K562 (cell line): ENCODE results near the gene LIPH. TPM values are rescaled to one million over a fixed set of nuclear protein-coding genes. Genes with fewer than 3 reads are reported as not detected.

Experiments
- BCL6 ChIP-seq: fragments of 250-450 bp; sonication (Bioruptor Pico); IDR thresholded peaks from 2 replicates; pipeline ENCODE4 v1.4.0; 2020
- BRD4 ChIP-seq: fragments of 200-600 bp; sonication (generic); IDR thresholded peaks from 2 replicates; pipeline ENCODE4 v1.6.1; 2017; ENCODE audit warnings: inconsistent platforms
- FOXA1 ChIP-seq: fragments of 450-650 bp; IDR thresholded peaks from 2 replicates; pipeline ENCODE4 v1.6.1; 2016; ENCODE audit warnings: mild to moderate bottlenecking, borderline replicate concordance
- HNRNPLL ChIP-seq: fragments of 200-400 bp; formaldehyde crosslinking; IDR thresholded peaks from 2 replicates; pipeline ENCODE4 v1.6.1; 2017; ENCODE audit warnings: low read length, low read depth, mild to moderate bottlenecking; ENCODE audit not compliant: poor library complexity, severe bottlenecking
- KAT7 ChIP-seq: sonication (generic); formaldehyde crosslinking; IDR thresholded peaks from 2 replicates; pipeline ENCODE4 v1.8.0; 2022; ENCODE audit warnings: missing genetic modification reagents, mild to moderate bottlenecking, borderline replicate concordance
- MIER1 ChIP-seq: fragments of 450-650 bp; IDR thresholded peaks from 2 replicates; pipeline ENCODE4 v1.6.1; 2016; ENCODE audit warnings: antibody characterized with exemption, mild to moderate bottlenecking, low read depth
- NONO ChIP-seq, 2 experiments: fragments of 200-400 bp in 1 of 2; fragments of 450-650 bp in 1 of 2; formaldehyde crosslinking in 1 of 2; IDR thresholded peaks; 2 replicates each; pipeline ENCODE4 v1.6.1; 2017; ENCODE audit warnings: low read depth in 2 of 2, mild to moderate bottlenecking in 2 of 2, moderate library complexity in 2 of 2, low read length in 1 of 2
- RNF2 ChIP-seq: sonication (generic); IDR thresholded peaks from 2 replicates; pipeline ENCODE4 v1.6.1; 2016
- STAG1 ChIP-seq: sonication (generic); formaldehyde crosslinking; IDR thresholded peaks from 2 replicates; pipeline ENCODE4 v1.5.0; 2020; ENCODE audit warnings: missing genetic modification reagents, borderline replicate concordance
- TAL1 ChIP-seq: fragments of 450-650 bp; IDR thresholded peaks from 2 replicates; pipeline ENCODE4 v1.6.1; 2016; ENCODE audit warnings: mild to moderate bottlenecking
- TBP ChIP-seq: optimal IDR thresholded peaks from 2 replicates; pipeline ENCODE3; 2011; ENCODE audit warnings: low read depth, low read length, improper control_type of control experiment
- XRCC5 ChIP-seq: fragments of 200-400 bp; formaldehyde crosslinking; IDR thresholded peaks from 2 replicates; pipeline ENCODE4 v1.6.1; 2017; ENCODE audit warnings: low read depth, mild to moderate bottlenecking, low read length
- ZNF324 ChIP-seq: fragments of 250-450 bp; sonication (Bioruptor Pico); IDR thresholded peaks from 2 replicates; pipeline ENCODE4 v1.4.0; 2020; ENCODE audit warnings: mild to moderate bottlenecking
- polyA plus RNA-seq, 8 experiments: library from polyadenylated mRNA; depleted of rRNA in 4 of 8; stranded (reverse) in 5 of 8; unstranded in 3 of 8; fragments of >200 nt; fragmentation: Nextera tagmentation in 2 of 8; fragmentation: Illumina TruSeq in 1 of 8; extraction: Ambion mirVana in 2 of 8; extraction: Trizol in 1 of 8; gene quantifications; 2 replicates each; pipeline versions ENCODE4 v1.2.1 to v1.2.3, GENCODE V29; 2011 to 2014; ENCODE audit warnings: inconsistent platforms in 1 of 8, missing spikeins in 1 of 8
- total RNA-seq, 7 experiments: library from RNA; depleted of rRNA in 6 of 7; stranded (reverse); fragments of >200 nt in 6 of 7; fragmentation: Illumina TruSeq in 2 of 7; extraction: Trizol in 2 of 7; gene quantifications; 2 replicates each; pipeline versions ENCODE4 v1.2.1 to v1.2.3, GENCODE V29; 2011 to 2021; ENCODE audit warnings: low replicate concordance in 1 of 7
- TF ChIP-seq, protein P1 (sequence below), 2 experiments: fragments of 150-350 bp in 1 of 2; IDR thresholded peaks; 2 replicates each; pipeline ENCODE4 v1.6.1; 2012 to 2016; ENCODE audit warnings: low read depth in 2 of 2, low read length in 2 of 2, mild to moderate bottlenecking in 1 of 2, moderate library complexity in 1 of 2
- TF ChIP-seq, protein P2 (sequence below): fragments of 450-650 bp; IDR thresholded peaks from 2 replicates; pipeline ENCODE4 v1.6.1; 2016; ENCODE audit warnings: antibody characterized with exemption
- TF ChIP-seq, protein P3 (sequence below), 2 experiments: fragments of 200-800 bp in 1 of 2; sonication (Bioruptor generic) in 1 of 2; sonication (generic) in 1 of 2; formaldehyde crosslinking in 1 of 2; IDR thresholded peaks in 1 of 2; conservative IDR thresholded peaks in 1 of 2; 2 replicates each; pipeline versions ENCODE4 v1.5.0 to v1.6.1; 2016 to 2020; ENCODE audit warnings: missing compliant biosample characterization in 1 of 2, missing genetic modification characterization in 1 of 2, missing genetic modification reagents in 1 of 2
- TF ChIP-seq, protein P4 (sequence below): IDR thresholded peaks from 3 replicates; pipeline ENCODE4 v1.6.1; 2011; ENCODE audit warnings: borderline replicate concordance, mild to moderate bottlenecking, moderate library complexity; ENCODE audit not compliant: insufficient read length; ENCODE audit errors: extremely low read depth
- TF ChIP-seq, protein P5 (sequence below): sonication (generic); formaldehyde crosslinking; IDR thresholded peaks from 2 replicates; pipeline ENCODE4 v1.8.0; 2023; ENCODE audit warnings: mild to moderate bottlenecking, missing genetic modification reagents

The LIPH gene
- total and polyA plus RNA-seq, 9 of the 15 experiments (the other 6 are each of a cell fraction or from before 2014, with no cell fraction given): 0.73 to 1.8 (median 1.3) TPM

DNA sequence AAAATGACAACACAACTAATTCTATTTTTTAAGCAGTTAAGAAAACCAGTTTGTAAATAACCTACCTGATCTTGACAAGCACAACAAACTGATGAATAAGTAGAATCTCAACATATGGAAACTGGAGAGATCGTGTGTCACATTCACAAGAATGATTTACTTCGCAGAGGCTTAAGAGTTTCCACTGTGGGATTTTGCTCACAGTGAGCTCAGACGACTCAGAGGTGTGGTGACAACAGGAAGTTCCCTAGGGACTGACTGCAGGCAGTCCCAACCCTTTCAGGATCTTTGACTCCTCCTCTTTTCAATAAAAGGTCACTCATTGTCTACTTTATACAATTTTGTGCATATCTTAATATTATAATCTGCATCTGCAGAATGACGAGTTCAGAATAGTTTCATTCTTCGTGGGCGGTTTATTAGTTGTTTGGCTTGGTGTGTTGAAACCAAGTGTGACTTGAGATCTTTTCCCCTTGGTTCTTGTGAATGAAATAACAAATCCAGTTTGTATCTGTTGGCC is at the start of gene LIPH (continued):
- TF ChIP-seq, protein P1, sequence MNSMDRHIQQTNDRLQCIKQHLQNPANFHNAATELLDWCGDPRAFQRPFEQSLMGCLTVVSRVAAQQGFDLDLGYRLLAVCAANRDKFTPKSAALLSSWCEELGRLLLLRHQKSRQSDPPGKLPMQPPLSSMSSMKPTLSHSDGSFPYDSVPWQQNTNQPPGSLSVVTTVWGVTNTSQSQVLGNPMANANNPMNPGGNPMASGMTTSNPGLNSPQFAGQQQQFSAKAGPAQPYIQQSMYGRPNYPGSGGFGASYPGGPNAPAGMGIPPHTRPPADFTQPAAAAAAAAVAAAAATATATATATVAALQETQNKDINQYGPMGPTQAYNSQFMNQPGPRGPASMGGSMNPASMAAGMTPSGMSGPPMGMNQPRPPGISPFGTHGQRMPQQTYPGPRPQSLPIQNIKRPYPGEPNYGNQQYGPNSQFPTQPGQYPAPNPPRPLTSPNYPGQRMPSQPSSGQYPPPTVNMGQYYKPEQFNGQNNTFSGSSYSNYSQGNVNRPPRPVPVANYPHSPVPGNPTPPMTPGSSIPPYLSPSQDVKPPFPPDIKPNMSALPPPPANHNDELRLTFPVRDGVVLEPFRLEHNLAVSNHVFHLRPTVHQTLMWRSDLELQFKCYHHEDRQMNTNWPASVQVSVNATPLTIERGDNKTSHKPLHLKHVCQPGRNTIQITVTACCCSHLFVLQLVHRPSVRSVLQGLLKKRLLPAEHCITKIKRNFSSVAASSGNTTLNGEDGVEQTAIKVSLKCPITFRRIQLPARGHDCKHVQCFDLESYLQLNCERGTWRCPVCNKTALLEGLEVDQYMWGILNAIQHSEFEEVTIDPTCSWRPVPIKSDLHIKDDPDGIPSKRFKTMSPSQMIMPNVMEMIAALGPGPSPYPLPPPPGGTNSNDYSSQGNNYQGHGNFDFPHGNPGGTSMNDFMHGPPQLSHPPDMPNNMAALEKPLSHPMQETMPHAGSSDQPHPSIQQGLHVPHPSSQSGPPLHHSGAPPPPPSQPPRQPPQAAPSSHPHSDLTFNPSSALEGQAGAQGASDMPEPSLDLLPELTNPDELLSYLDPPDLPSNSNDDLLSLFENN (IDR thresholded peaks at IDR 0.05; ENCODE audit: low read depth in 2 of 2, low read length in 2 of 2): no peak
- TF ChIP-seq TBP (no peak), FOXA1 (no peak), RNF2 (no peak), NONO (IDR thresholded peaks at IDR 0.05; ENCODE audit: low read depth in 2 of 2, low read length in 1 of 2) (no peak), STAG1 (CRISPR knock-in tag) (no peak), HNRNPLL (no peak), TAL1 (no peak), KAT7 (no peak), ZNF324 (CRISPR knock-in tag) (no peak), MIER1 (no peak), XRCC5 (no peak), BRD4 (no peak), BCL6 (CRISPR knock-in tag) (no peak)
- TF ChIP-seq, protein P2, sequence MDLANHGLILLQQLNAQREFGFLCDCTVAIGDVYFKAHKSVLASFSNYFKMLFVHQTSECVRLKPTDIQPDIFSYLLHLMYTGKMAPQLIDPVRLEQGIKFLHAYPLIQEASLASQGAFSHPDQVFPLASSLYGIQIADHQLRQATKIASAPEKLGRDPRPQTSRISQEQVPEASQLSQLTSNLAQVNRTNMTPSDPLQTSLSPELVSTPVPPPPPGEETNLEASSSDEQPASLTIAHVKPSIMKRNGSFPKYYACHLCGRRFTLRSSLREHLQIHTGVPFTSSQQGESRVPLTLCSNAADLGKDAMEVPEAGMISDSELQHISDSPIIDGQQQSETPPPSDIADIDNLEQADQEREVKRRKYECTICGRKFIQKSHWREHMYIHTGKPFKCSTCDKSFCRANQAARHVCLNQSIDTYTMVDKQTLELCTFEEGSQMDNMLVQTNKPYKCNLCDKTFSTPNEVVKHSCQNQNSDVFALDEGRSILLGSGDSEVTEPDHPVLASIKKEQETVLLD: no peak
- TF ChIP-seq, protein P3, sequence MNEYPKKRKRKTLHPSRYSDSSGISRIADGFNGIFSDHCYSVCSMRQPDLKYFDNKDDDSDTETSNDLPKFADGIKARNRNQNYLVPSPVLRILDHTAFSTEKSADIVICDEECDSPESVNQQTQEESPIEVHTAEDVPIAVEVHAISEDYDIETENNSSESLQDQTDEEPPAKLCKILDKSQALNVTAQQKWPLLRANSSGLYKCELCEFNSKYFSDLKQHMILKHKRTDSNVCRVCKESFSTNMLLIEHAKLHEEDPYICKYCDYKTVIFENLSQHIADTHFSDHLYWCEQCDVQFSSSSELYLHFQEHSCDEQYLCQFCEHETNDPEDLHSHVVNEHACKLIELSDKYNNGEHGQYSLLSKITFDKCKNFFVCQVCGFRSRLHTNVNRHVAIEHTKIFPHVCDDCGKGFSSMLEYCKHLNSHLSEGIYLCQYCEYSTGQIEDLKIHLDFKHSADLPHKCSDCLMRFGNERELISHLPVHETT (CRISPR knock-in tag; conservative IDR thresholded peaks at IDR 0.05 in 1 of 2, IDR thresholded peaks at IDR 0.05 in 1 of 2): no peak
- TF ChIP-seq, protein P4, sequence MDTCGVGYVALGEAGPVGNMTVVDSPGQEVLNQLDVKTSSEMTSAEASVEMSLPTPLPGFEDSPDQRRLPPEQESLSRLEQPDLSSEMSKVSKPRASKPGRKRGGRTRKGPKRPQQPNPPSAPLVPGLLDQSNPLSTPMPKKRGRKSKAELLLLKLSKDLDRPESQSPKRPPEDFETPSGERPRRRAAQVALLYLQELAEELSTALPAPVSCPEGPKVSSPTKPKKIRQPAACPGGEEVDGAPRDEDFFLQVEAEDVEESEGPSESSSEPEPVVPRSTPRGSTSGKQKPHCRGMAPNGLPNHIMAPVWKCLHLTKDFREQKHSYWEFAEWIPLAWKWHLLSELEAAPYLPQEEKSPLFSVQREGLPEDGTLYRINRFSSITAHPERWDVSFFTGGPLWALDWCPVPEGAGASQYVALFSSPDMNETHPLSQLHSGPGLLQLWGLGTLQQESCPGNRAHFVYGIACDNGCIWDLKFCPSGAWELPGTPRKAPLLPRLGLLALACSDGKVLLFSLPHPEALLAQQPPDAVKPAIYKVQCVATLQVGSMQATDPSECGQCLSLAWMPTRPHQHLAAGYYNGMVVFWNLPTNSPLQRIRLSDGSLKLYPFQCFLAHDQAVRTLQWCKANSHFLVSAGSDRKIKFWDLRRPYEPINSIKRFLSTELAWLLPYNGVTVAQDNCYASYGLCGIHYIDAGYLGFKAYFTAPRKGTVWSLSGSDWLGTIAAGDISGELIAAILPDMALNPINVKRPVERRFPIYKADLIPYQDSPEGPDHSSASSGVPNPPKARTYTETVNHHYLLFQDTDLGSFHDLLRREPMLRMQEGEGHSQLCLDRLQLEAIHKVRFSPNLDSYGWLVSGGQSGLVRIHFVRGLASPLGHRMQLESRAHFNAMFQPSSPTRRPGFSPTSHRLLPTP: no peak
- TF ChIP-seq, protein P5, sequence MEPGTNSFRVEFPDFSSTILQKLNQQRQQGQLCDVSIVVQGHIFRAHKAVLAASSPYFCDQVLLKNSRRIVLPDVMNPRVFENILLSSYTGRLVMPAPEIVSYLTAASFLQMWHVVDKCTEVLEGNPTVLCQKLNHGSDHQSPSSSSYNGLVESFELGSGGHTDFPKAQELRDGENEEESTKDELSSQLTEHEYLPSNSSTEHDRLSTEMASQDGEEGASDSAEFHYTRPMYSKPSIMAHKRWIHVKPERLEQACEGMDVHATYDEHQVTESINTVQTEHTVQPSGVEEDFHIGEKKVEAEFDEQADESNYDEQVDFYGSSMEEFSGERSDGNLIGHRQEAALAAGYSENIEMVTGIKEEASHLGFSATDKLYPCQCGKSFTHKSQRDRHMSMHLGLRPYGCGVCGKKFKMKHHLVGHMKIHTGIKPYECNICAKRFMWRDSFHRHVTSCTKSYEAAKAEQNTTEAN (CRISPR knock-in tag): no peak
